Gastrocnemius medialis (tissue), 4 donors: ENCODE data around the gene SULT4A1.

ENCODE experiments used
- POLR2A ChIP-seq, 2 donors: fragments of 450-650 bp; IDR thresholded peaks; one replicate each; pipeline ENCODE4 v1.6.1; 2017; ENCODE audit warnings: antibody characterized with exemption in 2 of 2, mild to moderate bottlenecking in 2 of 2, moderate library complexity in 2 of 2
- TF ChIP-seq, protein P1 (sequence below), 5 experiments: fragments of 450-650 bp in 3 of 5; fragments of 200-600 bp in 2 of 5; sonication (generic) in 2 of 5; IDR thresholded peaks in 4 of 5; conservative IDR thresholded peaks in 1 of 5; 1 replicate in 4 of 5; 2 replicates in 1 of 5; pipeline ENCODE4 v1.5.1; 2016 to 2019; ENCODE audit warnings: antibody characterized with exemption in 5 of 5, mild to moderate bottlenecking in 3 of 5, moderate library complexity in 3 of 5

DNA sequence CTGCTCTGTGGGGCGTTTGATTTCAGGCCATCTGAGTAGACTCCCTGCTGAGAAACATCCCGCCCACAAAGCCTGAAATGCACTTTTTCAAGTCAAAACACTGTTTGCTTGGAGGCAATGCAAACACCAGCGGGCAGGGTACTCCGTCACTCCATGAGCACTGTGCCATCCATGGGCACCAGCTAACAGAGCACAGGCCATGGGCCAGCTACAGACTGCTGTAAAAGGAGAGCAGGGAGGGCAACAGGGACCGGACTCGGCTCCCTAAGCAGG, 33.7 kb downstream of the SULT4A1 start:
- TF ChIP-seq, protein P1, sequence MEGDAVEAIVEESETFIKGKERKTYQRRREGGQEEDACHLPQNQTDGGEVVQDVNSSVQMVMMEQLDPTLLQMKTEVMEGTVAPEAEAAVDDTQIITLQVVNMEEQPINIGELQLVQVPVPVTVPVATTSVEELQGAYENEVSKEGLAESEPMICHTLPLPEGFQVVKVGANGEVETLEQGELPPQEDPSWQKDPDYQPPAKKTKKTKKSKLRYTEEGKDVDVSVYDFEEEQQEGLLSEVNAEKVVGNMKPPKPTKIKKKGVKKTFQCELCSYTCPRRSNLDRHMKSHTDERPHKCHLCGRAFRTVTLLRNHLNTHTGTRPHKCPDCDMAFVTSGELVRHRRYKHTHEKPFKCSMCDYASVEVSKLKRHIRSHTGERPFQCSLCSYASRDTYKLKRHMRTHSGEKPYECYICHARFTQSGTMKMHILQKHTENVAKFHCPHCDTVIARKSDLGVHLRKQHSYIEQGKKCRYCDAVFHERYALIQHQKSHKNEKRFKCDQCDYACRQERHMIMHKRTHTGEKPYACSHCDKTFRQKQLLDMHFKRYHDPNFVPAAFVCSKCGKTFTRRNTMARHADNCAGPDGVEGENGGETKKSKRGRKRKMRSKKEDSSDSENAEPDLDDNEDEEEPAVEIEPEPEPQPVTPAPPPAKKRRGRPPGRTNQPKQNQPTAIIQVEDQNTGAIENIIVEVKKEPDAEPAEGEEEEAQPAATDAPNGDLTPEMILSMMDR (IDR thresholded peaks at IDR 0.05 in 4 of 5, conservative IDR thresholded peaks at IDR 0.05 in 1 of 5), result no peak
- TF ChIP-seq POLR2A (IDR thresholded peaks at IDR 0.05), result no peak
